Measurements from ENCODE around the gene HPN.
"Not testable (repeated sequence)": the region's sequence is repeated elsewhere in the genome, so short reads cannot be mapped to it uniquely, and the experiment has no call there.

Gene HPN

GRCh38 chr19:35041548-35042055 lies at the start of gene HPN:
Gene HPN (plus strand): TSS chr19:35041721. CDS start chr19:35042507, 786 bp downstream.
- DNase-seq = no peak

- DNase-seq = not testable (repeated sequence)
These were observed 48.9 kb upstream of the HPN start for GRCh38 chr19:34992582-34992981.

- DNase-seq = no peak
These were observed 47.3 kb upstream of the HPN start for GRCh38 chr19:34994286-34994642.

- no peak for DNase-seq
These were observed 46.6 kb upstream of the HPN start for GRCh38 chr19:34994643-34995541.

- no peak for DNase-seq
These were observed 46.0 kb upstream of the HPN start for GRCh38 chr19:34995551-34995950.

GRCh38 chr19:34997071-34997617 lies 44.4 kb upstream of the HPN start:
- no peak for DNase-seq

- DNase-seq = not testable (repeated sequence)
These were observed 43.3 kb upstream of the HPN start for GRCh38 chr19:34998224-34998623.

- peak; percentile 82 for DNase-seq
These were observed 42.6 kb upstream of the HPN start for GRCh38 chr19:34998777-34999497.

GRCh38 chr19:34999498-35000337 lies 41.8 kb upstream of the HPN start, which contains the start of gene GRAMD1A:
Gene GRAMD1A (plus strand): TSS chr19:35000323. CDS start chr19:35000479, 156 bp downstream.
- peak; percentile 82 for DNase-seq

GRCh38 chr19:35000338-35000646 lies 41.2 kb upstream of the HPN start:
- no peak for DNase-seq

GRCh38 chr19:35000647-35001501 lies 40.6 kb upstream of the HPN start:
- DNase-seq = peak; percentile 52

GRCh38 chr19:35002037-35002535 lies 39.4 kb upstream of the HPN start:
- no peak for DNase-seq

- DNase-seq = no peak
These were observed 36.8 kb upstream of the HPN start for GRCh38 chr19:35004517-35005255.

GRCh38 chr19:35005256-35005977 lies 36.1 kb upstream of the HPN start:
- no peak for DNase-seq

GRCh38 chr19:35006007-35006341 lies 35.5 kb upstream of the HPN start:
- DNase-seq = not testable (repeated sequence)

GRCh38 chr19:35006342-35006998 lies 35.1 kb upstream of the HPN start:
- DNase-seq = no peak

GRCh38 chr19:35006999-35007365 lies 34.5 kb upstream of the HPN start:
- no peak for DNase-seq

GRCh38 chr19:35007427-35007826 lies 34.1 kb upstream of the HPN start:
- not testable (repeated sequence) for DNase-seq

- no peak for DNase-seq
These were observed 32.6 kb upstream of the HPN start for GRCh38 chr19:35008891-35009341.

Measured in DMS79 treated with DMSO at 0.1 percent for 48 hours (cell line).